Activated CD8-positive, alpha-beta memory T cell treated with anti-CD3 and anti-CD28 coated beads, Interleukin-2, amount 10 ng/mL, durations not matched to agents 7 days and 5 days (primary cell): Measurements from ENCODE around the gene ARHGEF12. TPM values are rescaled to one million over a fixed set of nuclear protein-coding genes. Genes with fewer than 3 reads are reported as not detected.

Experiments
- ATAC-seq: fragments of 150-1000 bp; cut with Tn5 transposase; one replicate; pipeline ENCODE4 v1.10.0; 2021; ENCODE audit warnings: moderate library complexity
- CTCF ChIA-PET: fragments of 350-600 bp; sonication (Branson Sonifier 250); formaldehyde crosslinking; loops from one replicate; lab custom pipeline; 2021; ENCODE audit warnings: antibody characterized with exemption; lab: Charles Lee
- DNase-seq: peaks from one replicate; pipeline ENCODE4 v3.0.0-alpha.2; 2020
- H3K27ac Mint-ChIP-seq: one replicate; pipeline ENCODE4 v1.8.0; 2021; ENCODE audit warnings: mild to moderate bottlenecking, mixed read lengths
- H3K27me3 Mint-ChIP-seq: one replicate; pipeline ENCODE4 v1.8.0; 2021; ENCODE audit warnings: mixed read lengths
- H3K36me3 Mint-ChIP-seq: one replicate; pipeline ENCODE4 v1.8.0; 2021; ENCODE audit warnings: mild to moderate bottlenecking, mixed read lengths
- H3K4me1 Mint-ChIP-seq: one replicate; pipeline ENCODE4 v1.8.0; 2021; ENCODE audit warnings: mixed read lengths
- H3K4me3 Mint-ChIP-seq: one replicate; pipeline ENCODE4 v1.8.0; 2021; ENCODE audit warnings: mild to moderate bottlenecking, moderate library complexity, mixed read lengths
- H3K9me3 Mint-ChIP-seq: one replicate; pipeline ENCODE4 v1.8.0; 2022; ENCODE audit warnings: low read depth, mixed read lengths
- total RNA-seq, 2 experiments: library from RNA; stranded (reverse); gene quantifications; one replicate each; pipeline ENCODE4 v1.2.3, GENCODE V29; 2021

Gene ARHGEF12
- total RNA-seq, 2 experiments from 2014 or later = 44.6 to 61.1 TPM

DNA sequence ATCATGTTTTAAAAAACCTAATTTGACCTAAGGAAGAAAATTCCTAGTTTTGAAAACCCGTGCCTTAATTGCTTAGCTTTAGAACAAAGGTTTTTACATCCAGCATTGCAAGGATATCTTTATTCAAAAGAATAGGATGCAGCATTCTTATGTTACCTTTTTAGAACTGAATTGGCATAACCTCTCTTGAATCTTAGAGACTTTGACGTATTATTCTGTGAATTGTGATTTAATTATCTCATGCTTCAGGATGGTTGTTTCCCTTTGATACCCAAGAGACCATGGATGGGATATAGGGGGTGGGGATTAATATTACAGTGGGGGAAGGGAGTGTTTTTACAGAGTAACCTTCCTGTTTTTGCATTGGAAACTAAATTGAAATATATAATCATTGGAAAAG lies 49.4 kb downstream of the ARHGEF12 start:
- DNase-seq (no peak), ATAC-seq (no peak)
- Mint-ChIP-seq H3K4me1 (peaks cover 2% of the 10 kb centered on the region), H3K36me3 (peaks cover 11% of the 10 kb centered on the region), H3K4me3 (no peak overlapping the region), H3K9me3 (peaks cover 8% of the 10 kb centered on the region), H3K27me3 (peaks cover 3% of the 10 kb centered on the region), H3K27ac (no peak overlapping the region)
- CTCF ChIA-PET = no interaction called here

DNA sequence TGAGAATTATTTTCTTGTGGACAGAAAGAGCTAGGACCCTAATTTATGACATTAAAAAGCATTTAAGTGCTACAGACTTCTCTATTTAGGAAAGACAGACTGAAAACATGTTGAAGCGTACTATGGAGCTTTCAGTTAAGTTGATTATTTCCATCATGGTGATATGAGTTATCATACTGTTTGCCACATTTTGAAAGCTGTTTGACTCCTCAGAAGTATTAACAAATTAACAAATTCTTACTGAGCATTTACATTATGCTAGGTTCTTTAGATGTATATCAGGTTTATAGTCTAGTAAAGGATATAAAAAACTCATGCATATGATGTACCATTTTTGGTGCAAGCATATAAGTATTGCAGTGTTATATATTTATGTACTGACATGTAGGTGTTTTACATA lies 50.1 kb downstream of the ARHGEF12 start:
- CTCF ChIA-PET = no interaction called here
- H3K27me3 Mint-ChIP-seq = peaks cover 3% of the 10 kb centered on the region
- no peak overlapping the region for H3K27ac Mint-ChIP-seq
- ATAC-seq = no peak
- no peak overlapping the region for H3K4me3 Mint-ChIP-seq
- peaks cover 8% of the 10 kb centered on the region for H3K9me3 Mint-ChIP-seq
- H3K36me3 Mint-ChIP-seq = peaks cover 9% of the 10 kb centered on the region
- H3K4me1 Mint-ChIP-seq = peaks cover 2% of the 10 kb centered on the region
- DNase-seq = no peak

DNA sequence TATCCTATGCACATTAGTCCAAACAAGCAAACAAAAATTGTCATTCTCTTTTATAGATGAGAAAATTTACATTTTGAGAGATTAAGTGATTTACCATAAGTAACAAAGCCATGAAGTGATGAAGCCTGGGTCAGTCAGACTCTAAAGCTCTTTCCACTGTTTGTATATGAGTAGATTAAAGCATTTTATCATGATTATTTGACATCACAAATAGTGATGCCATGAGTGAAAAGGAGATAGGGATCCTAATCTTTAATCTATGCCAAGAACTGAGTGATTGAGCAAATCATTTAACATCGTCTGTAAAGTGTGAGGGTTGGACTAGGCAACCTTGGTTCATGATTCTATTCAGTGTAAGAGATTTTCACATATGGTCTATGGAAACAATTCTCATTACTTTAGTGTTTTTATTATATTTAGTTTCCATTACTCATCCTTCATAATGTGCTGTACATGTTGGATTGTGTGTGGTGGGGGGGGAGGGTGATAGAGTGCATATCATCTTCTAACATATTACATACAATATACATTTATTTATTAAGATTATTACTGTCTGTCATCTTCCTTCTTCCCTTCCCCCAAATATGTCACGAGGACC lies 50.7 kb downstream of the ARHGEF12 start:
- Mint-ChIP-seq H3K9me3 (peaks cover 4% of the 10 kb centered on the region), H3K36me3 (peaks cover 5% of the 10 kb centered on the region), H3K27me3 (peaks cover 3% of the 10 kb centered on the region), H3K4me1 (no peaks in the 10 kb centered on the region), H3K27ac (no peak overlapping the region), H3K4me3 (no peak overlapping the region)
- CTCF ChIA-PET = no interaction called here
- no peak for DNase-seq
- no peak for ATAC-seq

DNA sequence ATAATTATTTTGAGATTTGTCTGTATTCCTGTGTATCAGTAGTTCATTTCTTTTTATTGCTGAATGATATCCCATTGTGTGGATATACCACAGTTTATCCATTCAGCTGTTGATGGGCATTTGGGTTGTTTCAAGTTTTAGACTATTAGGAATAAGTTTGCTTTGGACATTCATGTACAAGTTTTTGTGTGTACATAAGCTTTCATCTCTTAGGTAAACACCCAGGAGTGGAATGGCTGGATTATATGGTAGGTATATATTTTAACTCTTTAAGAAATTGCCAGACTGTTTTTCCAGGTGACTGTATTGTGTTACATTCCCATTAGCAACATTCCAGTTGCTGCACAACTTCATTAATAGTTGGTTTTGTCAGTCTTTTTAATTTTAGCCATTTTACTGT lies 52.0 kb downstream of the ARHGEF12 start:
- no peaks in the 10 kb centered on the region for H3K4me1 Mint-ChIP-seq
- no peak for ATAC-seq
- DNase-seq = no peak
- CTCF ChIA-PET = no interaction called here
- peaks cover 5% of the 10 kb centered on the region for H3K36me3 Mint-ChIP-seq
- H3K9me3 Mint-ChIP-seq = peaks cover 4% of the 10 kb centered on the region
- H3K27me3 Mint-ChIP-seq = peaks cover 3% of the 10 kb centered on the region
- H3K27ac Mint-ChIP-seq = no peak overlapping the region
- H3K4me3 Mint-ChIP-seq = no peak overlapping the region

DNA sequence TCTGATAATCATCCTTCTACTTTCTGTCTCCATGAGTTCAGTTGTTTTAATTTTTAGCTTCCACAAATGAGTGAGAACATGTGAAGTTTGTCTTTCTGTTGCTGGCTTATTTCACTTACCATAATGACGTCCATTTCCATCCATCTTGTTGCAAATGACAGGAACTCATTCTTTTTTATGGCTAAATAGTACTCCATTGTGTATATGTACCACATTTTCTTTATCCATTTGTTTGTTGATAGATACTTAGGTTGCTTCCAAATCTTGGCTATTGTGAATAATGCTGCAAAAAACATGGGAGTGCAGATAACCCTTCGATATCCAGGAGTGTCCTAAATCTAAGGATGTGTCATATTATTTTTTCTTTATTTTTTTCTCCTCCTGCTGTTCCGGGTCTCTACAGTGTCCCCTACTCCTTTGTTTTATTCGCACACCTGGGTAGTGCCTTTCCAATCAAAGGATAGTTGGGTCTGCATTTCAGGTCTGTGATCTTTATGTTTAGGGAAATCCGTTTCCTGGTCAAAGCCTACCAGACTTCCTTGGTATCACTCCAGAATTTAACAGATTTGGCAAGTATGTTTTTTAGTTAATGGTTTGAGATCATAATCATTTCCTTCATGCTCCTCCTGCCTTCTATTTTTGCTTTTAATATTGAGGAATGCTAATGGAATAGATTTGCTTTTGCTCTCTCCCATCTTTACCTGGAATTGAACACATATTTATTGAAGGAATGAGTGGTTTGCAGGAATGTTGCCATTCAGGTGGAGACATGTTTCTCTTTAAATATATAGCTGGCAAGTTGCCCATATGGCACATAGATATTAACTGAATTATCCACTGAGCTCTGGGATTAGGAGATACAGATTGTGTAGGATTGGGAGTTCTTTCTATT lies 53.7 kb downstream of the ARHGEF12 start:
- Mint-ChIP-seq H3K27ac (no peak overlapping the region), H3K4me3 (no peak overlapping the region), H3K9me3 (peaks cover 4% of the 10 kb centered on the region), H3K27me3 (peaks cover 3% of the 10 kb centered on the region), H3K36me3 (peaks cover 5% of the 10 kb centered on the region), H3K4me1 (no peaks in the 10 kb centered on the region)
- CTCF ChIA-PET = no interaction called here
- DNase-seq (no peak), ATAC-seq (no peak)

DNA sequence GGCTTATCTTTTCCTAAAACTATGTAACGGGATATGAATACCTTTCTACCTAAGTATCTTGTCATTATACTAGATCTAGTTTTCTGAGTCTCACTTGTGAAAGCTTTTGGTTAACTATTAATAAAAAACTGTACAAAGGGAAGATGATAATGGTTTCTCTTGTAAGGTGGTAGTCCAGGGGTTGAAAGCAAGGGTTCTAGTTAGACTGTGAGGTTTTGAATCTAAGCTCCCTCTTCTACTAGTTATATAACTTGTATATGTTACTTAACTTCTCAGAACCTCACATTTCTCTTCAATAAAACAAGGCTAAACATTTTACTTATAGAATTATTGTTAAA lies 54.3 kb downstream of the ARHGEF12 start:
- H3K4me3 Mint-ChIP-seq = no peak overlapping the region
- peaks cover 4% of the 10 kb centered on the region for H3K9me3 Mint-ChIP-seq
- H3K4me1 Mint-ChIP-seq = no peaks in the 10 kb centered on the region
- CTCF ChIA-PET = no interaction called here
- no peak overlapping the region for H3K27ac Mint-ChIP-seq
- DNase-seq (no peak), ATAC-seq (no peak)
- H3K36me3 Mint-ChIP-seq = peaks cover 7% of the 10 kb centered on the region
- peaks cover 3% of the 10 kb centered on the region for H3K27me3 Mint-ChIP-seq

DNA sequence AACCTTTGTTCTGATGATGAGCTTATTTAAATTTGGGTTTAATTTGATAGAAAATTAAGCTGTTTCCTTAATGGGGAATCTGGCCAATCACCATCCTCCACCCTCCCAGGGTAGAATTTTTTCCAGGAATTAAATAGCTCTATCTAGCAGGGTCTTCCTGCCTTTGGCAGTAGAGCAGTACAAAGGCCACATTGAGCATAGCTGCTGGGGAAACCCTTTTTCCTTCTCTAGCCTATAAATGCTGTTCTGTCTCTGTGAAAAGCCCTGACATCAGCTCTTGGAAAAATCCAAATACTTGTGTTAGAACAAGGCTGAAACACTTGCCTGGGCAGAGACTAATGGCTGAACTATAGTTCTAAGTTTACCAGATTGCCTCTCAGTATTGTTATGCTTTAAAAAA lies 55.1 kb downstream of the ARHGEF12 start:
- H3K4me3 Mint-ChIP-seq = no peak overlapping the region
- peaks cover 3% of the 10 kb centered on the region for H3K27me3 Mint-ChIP-seq
- DNase-seq (no peak), ATAC-seq (no peak)
- CTCF ChIA-PET = interaction anchor here (0.9 kb wide), 1 partner anchor 88 kb away, joined by 3 read pairs; no protein-coding TSS in a partner anchor
- H3K4me1 Mint-ChIP-seq = no peaks in the 10 kb centered on the region
- no peak overlapping the region for H3K27ac Mint-ChIP-seq
- peaks cover 7% of the 10 kb centered on the region for H3K36me3 Mint-ChIP-seq
- peaks cover 4% of the 10 kb centered on the region for H3K9me3 Mint-ChIP-seq

DNA sequence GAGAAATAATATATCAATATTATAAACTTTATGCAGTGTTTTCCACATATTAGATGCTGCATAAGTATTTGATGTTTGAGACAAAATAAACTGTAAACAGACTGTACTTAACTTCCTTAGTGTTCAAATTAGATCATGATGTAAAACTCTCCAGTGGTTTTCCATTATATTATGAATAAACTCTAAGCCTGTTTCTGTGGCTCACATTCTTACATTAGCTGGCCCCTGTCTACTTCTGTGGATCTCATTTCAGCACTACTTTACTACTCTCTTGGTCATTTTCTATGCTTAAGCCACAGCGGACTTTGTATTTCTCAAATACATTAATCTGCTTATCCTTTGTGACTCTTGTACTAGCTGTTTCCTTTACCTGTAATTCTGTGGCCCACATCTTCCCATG lies 55.6 kb downstream of the ARHGEF12 start:
- peaks cover 7% of the 10 kb centered on the region for H3K36me3 Mint-ChIP-seq
- no peak overlapping the region for H3K27ac Mint-ChIP-seq
- CTCF ChIA-PET = interaction anchor here (0.9 kb wide), 1 partner anchor 89 kb away, joined by 3 read pairs; no protein-coding TSS in a partner anchor
- H3K27me3 Mint-ChIP-seq = peaks cover 4% of the 10 kb centered on the region
- H3K4me3 Mint-ChIP-seq = no peak overlapping the region
- ATAC-seq = no peak
- H3K9me3 Mint-ChIP-seq = peaks cover 4% of the 10 kb centered on the region
- H3K4me1 Mint-ChIP-seq = no peaks in the 10 kb centered on the region
- DNase-seq = no peak

DNA sequence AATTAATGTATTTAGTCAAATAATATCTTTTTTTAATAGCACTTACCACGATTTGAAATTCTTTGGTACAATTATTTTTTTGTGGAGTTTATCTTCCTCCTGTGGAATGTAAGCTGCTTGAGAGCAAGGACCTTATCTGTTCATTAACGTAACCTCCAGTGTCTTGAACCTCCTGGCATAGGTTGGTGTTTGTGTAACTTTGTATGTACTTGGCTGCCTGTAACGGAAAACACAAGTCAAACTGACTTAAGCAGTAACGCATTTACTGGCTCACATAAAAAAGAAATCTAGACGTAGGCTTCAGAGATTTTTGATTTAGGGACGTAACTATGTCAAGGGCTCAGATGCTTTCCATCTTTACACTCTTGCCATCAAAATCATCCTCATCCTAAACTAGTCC lies 56.1 kb downstream of the ARHGEF12 start:
- H3K4me1 Mint-ChIP-seq = no peaks in the 10 kb centered on the region
- CTCF ChIA-PET = interaction anchor here (0.9 kb wide), 1 partner anchor 89 kb away, joined by 3 read pairs; no protein-coding TSS in a partner anchor
- no peak for DNase-seq
- H3K9me3 Mint-ChIP-seq = peaks cover 4% of the 10 kb centered on the region
- peaks cover 7% of the 10 kb centered on the region for H3K36me3 Mint-ChIP-seq
- peaks cover 8% of the 10 kb centered on the region for H3K27me3 Mint-ChIP-seq
- H3K27ac Mint-ChIP-seq = no peak overlapping the region
- no peak for ATAC-seq
- H3K4me3 Mint-ChIP-seq = no peak overlapping the region

DNA sequence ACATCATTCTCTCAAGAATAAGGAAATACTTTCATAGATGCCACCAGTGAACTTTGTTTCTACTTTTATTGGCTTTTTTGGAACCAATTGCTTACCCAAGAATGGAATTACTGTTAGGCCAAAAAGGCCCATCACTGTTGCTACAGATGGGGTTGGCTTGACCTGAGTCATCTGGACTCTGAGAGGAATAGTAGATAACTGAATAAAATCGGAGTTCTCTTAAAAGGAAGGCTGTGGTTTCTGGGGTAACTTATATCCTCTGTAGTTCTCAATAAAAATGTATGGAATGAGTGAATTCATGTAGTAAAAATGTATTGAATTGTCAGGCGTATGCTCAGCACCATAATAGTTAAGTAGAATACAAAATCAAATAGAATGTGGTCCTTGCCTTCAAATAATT lies 56.6 kb downstream of the ARHGEF12 start:
- no peak overlapping the region for H3K4me3 Mint-ChIP-seq
- H3K27me3 Mint-ChIP-seq = peaks cover 8% of the 10 kb centered on the region
- H3K36me3 Mint-ChIP-seq = peaks cover 7% of the 10 kb centered on the region

DNA sequence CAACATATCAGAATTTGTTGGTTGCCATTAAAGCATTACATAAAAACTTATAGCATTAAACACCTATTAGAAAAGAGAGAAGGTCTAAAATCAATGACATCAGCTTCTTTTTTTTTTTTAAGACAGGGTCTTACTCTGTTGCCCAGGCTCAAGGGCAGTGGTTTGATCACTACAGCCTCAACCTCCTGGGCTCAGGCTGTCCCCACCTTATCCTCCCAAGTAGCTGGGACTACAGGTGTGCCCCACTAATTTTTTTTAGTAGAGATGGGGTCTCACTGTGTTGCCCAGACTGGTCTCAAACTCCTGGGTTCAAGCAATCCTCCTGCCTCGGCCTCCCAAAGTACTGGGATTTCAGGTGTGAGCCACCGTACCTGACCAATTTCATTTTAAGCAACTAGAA lies 57.9 kb downstream of the ARHGEF12 start:
- DNase-seq (no peak), ATAC-seq (no peak)
- peaks cover 9% of the 10 kb centered on the region for H3K27me3 Mint-ChIP-seq
- CTCF ChIA-PET = no interaction called here
- H3K9me3 Mint-ChIP-seq = peaks cover 4% of the 10 kb centered on the region
- H3K36me3 Mint-ChIP-seq = peaks cover 7% of the 10 kb centered on the region
- H3K4me1 Mint-ChIP-seq = no peaks in the 10 kb centered on the region
- no peak overlapping the region for H3K27ac Mint-ChIP-seq
- no peak overlapping the region for H3K4me3 Mint-ChIP-seq

More for the DNA sequence above, 56.6 kb downstream of the ARHGEF12 start:
- ATAC-seq (no peak), DNase-seq (no peak)
- Mint-ChIP-seq H3K4me1 (no peaks in the 10 kb centered on the region), H3K27ac (no peak overlapping the region), H3K9me3 (peaks cover 4% of the 10 kb centered on the region)
- CTCF ChIA-PET = no interaction called here

DNA sequence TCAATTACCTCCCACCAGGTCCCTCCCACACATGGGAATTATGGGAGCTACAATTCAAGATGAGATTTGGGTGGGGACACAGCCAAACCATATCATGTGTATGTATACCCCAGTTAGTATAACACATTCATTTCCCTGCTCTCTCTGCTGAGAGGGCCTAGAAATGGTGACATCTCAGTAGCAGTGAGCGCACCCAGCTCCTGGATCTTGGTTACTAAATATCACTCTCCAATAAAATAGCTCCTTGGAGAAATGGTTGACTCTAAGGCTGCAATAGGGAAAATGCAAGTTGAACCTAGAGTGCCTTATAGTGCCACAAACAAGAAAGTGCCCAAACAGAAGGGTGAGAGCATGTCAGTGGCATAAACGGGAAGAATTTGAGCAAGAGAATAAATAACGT lies 59.6 kb downstream of the ARHGEF12 start:
- CTCF ChIA-PET = interaction anchor here (1.1 kb wide), 1 partner anchor 10 kb away, joined by 3 read pairs; no protein-coding TSS in a partner anchor

DNA sequence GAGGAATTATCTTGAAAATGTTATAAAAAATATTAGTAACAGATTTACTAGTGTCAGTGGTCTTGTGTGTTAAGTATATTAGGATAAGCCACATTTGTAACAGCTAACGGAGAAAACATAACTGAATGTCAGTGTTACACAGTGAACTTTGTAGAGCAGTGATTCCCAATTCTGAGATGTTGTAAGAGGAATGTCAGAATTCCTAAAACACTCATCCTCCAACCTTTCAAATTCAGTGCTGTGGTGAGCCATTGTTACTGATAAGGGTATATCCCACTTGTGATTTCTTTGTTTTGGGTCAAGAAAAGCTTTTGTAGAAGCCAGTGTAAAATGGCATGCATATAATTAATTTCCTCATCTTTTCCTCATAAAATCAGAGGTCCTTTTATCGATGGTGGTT lies 61.9 kb downstream of the ARHGEF12 start:
- ATAC-seq = no peak
- Mint-ChIP-seq H3K4me3 (no peak overlapping the region), H3K27ac (no peak overlapping the region), H3K36me3 (peaks cover 2% of the 10 kb centered on the region), H3K9me3 (no peaks in the 10 kb centered on the region), H3K27me3 (peaks cover 18% of the 10 kb centered on the region), H3K4me1 (peaks cover 2% of the 10 kb centered on the region)
- no peak for DNase-seq
- CTCF ChIA-PET = no interaction called here

More for the DNA sequence above, 59.6 kb downstream of the ARHGEF12 start:
- no peaks in the 10 kb centered on the region for H3K9me3 Mint-ChIP-seq
- ATAC-seq = no peak
- no peak overlapping the region for H3K27ac Mint-ChIP-seq
- no peak for DNase-seq
- peaks cover 2% of the 10 kb centered on the region for H3K4me1 Mint-ChIP-seq
- peaks cover 14% of the 10 kb centered on the region for H3K27me3 Mint-ChIP-seq
- peaks cover 2% of the 10 kb centered on the region for H3K36me3 Mint-ChIP-seq
- no peak overlapping the region for H3K4me3 Mint-ChIP-seq

DNA sequence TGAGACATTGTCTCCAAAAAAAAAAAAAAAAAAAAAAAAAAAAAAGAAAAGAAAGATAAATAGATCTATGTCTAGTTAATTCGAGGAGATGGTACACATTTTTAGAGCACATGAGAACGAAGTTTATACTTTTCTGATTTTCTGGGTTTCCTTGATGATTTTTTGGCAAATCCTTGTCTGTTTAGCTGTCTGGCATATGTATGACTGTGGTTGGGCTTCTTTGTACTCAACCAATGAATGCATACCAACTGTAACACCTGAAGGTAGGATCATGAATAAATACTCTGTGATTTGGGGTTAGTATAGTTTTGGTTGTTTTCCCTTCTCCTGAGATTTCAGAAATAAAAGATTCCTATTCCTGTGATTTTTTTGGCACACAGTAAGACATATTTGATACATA lies 63.1 kb downstream of the ARHGEF12 start:
- Mint-ChIP-seq H3K27me3 (peaks cover 18% of the 10 kb centered on the region), H3K9me3 (no peaks in the 10 kb centered on the region), H3K4me3 (no peak overlapping the region), H3K27ac (no peak overlapping the region), H3K36me3 (peaks cover 2% of the 10 kb centered on the region), H3K4me1 (peaks cover 2% of the 10 kb centered on the region)
- DNase-seq = no peak
- CTCF ChIA-PET = no interaction called here
- no peak for ATAC-seq
